H1 (cell line): ENCODE results near the gene HDDC3. TPM values are rescaled to one million over a fixed set of nuclear protein-coding genes. Genes with fewer than 3 reads are reported as not detected.

Experiments used
- CTCF ChIA-PET: fragments of 300-600 bp; sonication (Branson Sonifier 250); formaldehyde crosslinking; loops from one replicate; lab custom pipeline; 2021; ENCODE audit not compliant: partially characterized antibody; lab: Charles Lee
- POLR2A ChIA-PET: fragments of 300-600 bp; sonication (Branson Sonifier 250); formaldehyde crosslinking; loops from one replicate; lab custom pipeline; 2021; ENCODE audit warnings: inconsistent platforms; ENCODE audit not compliant: partially characterized antibody; lab: Charles Lee
- DNase-seq, 2 experiments: peaks; one replicate each; pipeline versions ENCODE4 v3.0.0 to v3.0.0-alpha.2; 2010 to 2022; ENCODE audit warnings: low spot score in 2 of 2, low read depth in 1 of 2, mixed read lengths in 1 of 2
- FAIRE-seq: peaks from 2 replicates; lab custom pipeline; 2011; peaks lifted over from hg19 to GRCh38; lab: Jason Lieb, UNC
- H2AFZ ChIP-seq: 2 replicates; pipeline ENCODE4 v1.8.1; 2012; ENCODE audit warnings: low read length, inconsistent platforms
- H2AK5ac ChIP-seq: 2 replicates; pipeline ENCODE4 v1.6.1; 2013; ENCODE audit warnings: low read depth, low read length
- H2BK120ac ChIP-seq: replicated peaks from 2 replicates; pipeline ENCODE3; 2013; ENCODE audit warnings: low read depth, low read length, inconsistent platforms
- H2BK12ac ChIP-seq: 2 replicates; pipeline ENCODE4 v1.6.1; 2013; ENCODE audit warnings: low read depth, low read length
- H2BK15ac ChIP-seq: 2 replicates; pipeline ENCODE4 v1.6.1; 2013; ENCODE audit warnings: low read length
- H2BK20ac ChIP-seq: 2 replicates; pipeline ENCODE4 v1.6.1; 2013; ENCODE audit warnings: low read length
- H2BK5ac ChIP-seq: 2 replicates; pipeline ENCODE4 v1.6.1; 2013; ENCODE audit warnings: low read depth, low read length
- H3K14ac ChIP-seq: 2 replicates; pipeline ENCODE4 v1.6.1; 2013; ENCODE audit warnings: inconsistent platforms; ENCODE audit not compliant: insufficient read length
- H3K18ac ChIP-seq: 2 replicates; pipeline ENCODE4 v1.6.1; 2013; ENCODE audit warnings: low read length; ENCODE audit errors: extremely low read depth
- H3K23ac ChIP-seq: 2 replicates; pipeline ENCODE4 v1.6.1; 2013; ENCODE audit warnings: inconsistent platforms; ENCODE audit not compliant: insufficient read length
- H3K23me2 ChIP-seq: 2 replicates; pipeline ENCODE4 v1.6.1; 2013; ENCODE audit warnings: low read depth, low read length
- H3K27ac ChIP-seq: 2 replicates; pipeline ENCODE4 v1.6.1; 2011; ENCODE audit warnings: low read depth, low read length, inconsistent platforms
- H3K27me3 ChIP-seq, 4 experiments: replicated peaks in 1 of 4; 1 replicate in 1 of 4; 2 replicates in 3 of 4; pipeline versions ENCODE4 v1.6.1 to v1.8.1; 2011 to 2013; ENCODE audit warnings: low read length in 3 of 4, mild to moderate bottlenecking in 3 of 4, inconsistent platforms in 2 of 4, mixed read lengths in 2 of 4, moderate library complexity in 1 of 4; ENCODE audit not compliant: control insufficient read depth in 3 of 4, insufficient read depth in 3 of 4; ENCODE audit errors: extremely low read depth in 1 of 4
- H3K36me3 ChIP-seq, 4 experiments: 2 replicates each; pipeline versions ENCODE4 v1.6.1 to v1.8.1; 2011 to 2013; ENCODE audit warnings: mild to moderate bottlenecking in 4 of 4, low read length in 3 of 4, moderate library complexity in 2 of 4, control low read depth in 1 of 4, inconsistent platforms in 1 of 4; ENCODE audit not compliant: insufficient read depth in 4 of 4, control insufficient read depth in 2 of 4
- H3K4ac ChIP-seq: replicated peaks from 2 replicates; pipeline ENCODE3; 2013; ENCODE audit warnings: low read length, low read depth, mixed read lengths, inconsistent platforms; ENCODE audit not compliant: insufficient read length
- H3K4me1 ChIP-seq, 4 experiments: replicated peaks in 1 of 4; 1 replicate in 1 of 4; 2 replicates in 3 of 4; pipeline versions ENCODE4 v1.6.1 to v1.8.1; 2011 to 2013; ENCODE audit warnings: low read length in 3 of 4, inconsistent platforms in 2 of 4, mixed read lengths in 1 of 4; ENCODE audit not compliant: insufficient read depth in 4 of 4, control insufficient read depth in 3 of 4
- H3K4me2 ChIP-seq, 2 experiments: 2 replicates each; pipeline versions ENCODE4 v1.6.1 to v1.8.1; 2011 to 2013; ENCODE audit warnings: low read depth in 2 of 2, low read length in 2 of 2, control low read depth in 1 of 2, inconsistent platforms in 1 of 2, mild to moderate bottlenecking in 1 of 2; ENCODE audit not compliant: insufficient read depth in 1 of 2
- H3K4me3 ChIP-seq, 4 experiments: fragments of 200-600, 300-600 bp in 1 of 4; sonication (generic), shearing (Covaris generic), sonication (Bioruptor Twin) in 1 of 4; 2 replicates each; pipeline versions ENCODE4 v1.5.1 to v1.8.1; 2011 to 2016; ENCODE audit warnings: low read length in 4 of 4, low read depth in 3 of 4, control low read depth in 2 of 4, inconsistent platforms in 2 of 4, mild to moderate bottlenecking in 2 of 4, mixed read lengths in 1 of 4, moderate library complexity in 1 of 4; ENCODE audit not compliant: insufficient read depth in 2 of 4; ENCODE audit errors: extremely low read depth in 1 of 4
- H3K56ac ChIP-seq: replicated peaks from 2 replicates; pipeline ENCODE3; 2013; ENCODE audit warnings: low read depth, mild to moderate bottlenecking, mixed read lengths, low read length, inconsistent platforms; ENCODE audit not compliant: insufficient read length
- H3K79me1 ChIP-seq: 2 replicates; pipeline ENCODE4 v1.6.1; 2013; ENCODE audit warnings: low read depth, low read length, control low read depth
- H3K79me2 ChIP-seq, 2 experiments: 2 replicates each; pipeline versions ENCODE4 v1.6.1 to v1.8.1; 2012 to 2013; ENCODE audit warnings: low read length in 2 of 2, mild to moderate bottlenecking in 2 of 2, inconsistent platforms in 1 of 2; ENCODE audit not compliant: insufficient read depth in 2 of 2, control insufficient read depth in 1 of 2
- H3K9ac ChIP-seq, 4 experiments: replicated peaks in 1 of 4; 1 replicate in 1 of 4; 2 replicates in 3 of 4; pipeline versions ENCODE4 v1.6.1 to v1.8.1; 2011 to 2013; ENCODE audit warnings: low read depth in 3 of 4, low read length in 3 of 4, control low read depth in 2 of 4, mild to moderate bottlenecking in 2 of 4, moderate library complexity in 2 of 4, inconsistent platforms in 1 of 4; ENCODE audit errors: extremely low read depth in 1 of 4
- H3K9me3 ChIP-seq, 2 experiments: 2 replicates each; pipeline versions ENCODE4 v1.6.1 to v1.8.1; 2012 to 2013; ENCODE audit warnings: mild to moderate bottlenecking in 2 of 2, moderate library complexity in 2 of 2, control low read depth in 1 of 2, inconsistent platforms in 1 of 2, low read depth in 1 of 2, low read length in 1 of 2, mixed read lengths in 1 of 2; ENCODE audit not compliant: insufficient read depth in 2 of 2
- H4K20me1 ChIP-seq, 2 experiments: replicated peaks in 1 of 2; 2 replicates each; pipeline versions ENCODE3 to v1.8.1; 2011 to 2013; ENCODE audit warnings: inconsistent platforms in 2 of 2, low read length in 2 of 2, mild to moderate bottlenecking in 1 of 2; ENCODE audit not compliant: insufficient read depth in 2 of 2, control insufficient read depth in 1 of 2
- H4K5ac ChIP-seq: 2 replicates; pipeline ENCODE4 v1.6.1; 2013; ENCODE audit warnings: low read length, low read depth, mixed read lengths, inconsistent platforms; ENCODE audit not compliant: insufficient read length
- H4K8ac ChIP-seq: 2 replicates; pipeline ENCODE4 v1.8.0; 2013; ENCODE audit warnings: mild to moderate bottlenecking, moderate library complexity, low read length, inconsistent platforms; ENCODE audit not compliant: insufficient read depth; ENCODE audit errors: extremely low read depth
- H4K91ac ChIP-seq: replicated peaks from 2 replicates; pipeline ENCODE3; 2013; ENCODE audit warnings: low read length, mixed read lengths, inconsistent platforms; ENCODE audit not compliant: insufficient read length
- ATF3 ChIP-seq: IDR thresholded peaks from 2 replicates; pipeline ENCODE4 v1.6.1; 2011; ENCODE audit warnings: low read depth, mild to moderate bottlenecking, low read length; ENCODE audit not compliant: insufficient read depth
- BRCA1 ChIP-seq: IDR thresholded peaks from 2 replicates; pipeline ENCODE4 v1.6.1; 2012; ENCODE audit warnings: low read depth, low read length, improper control_type of control experiment
- CBX5 ChIP-seq: fragments of 300-800, 300-1000 bp; sonication (generic); IDR thresholded peaks from 2 replicates; pipeline ENCODE4 v1.7.1; 2016; ENCODE audit warnings: antibody characterized with exemption, low read length, low read depth
- CHD2 ChIP-seq: IDR thresholded peaks from 2 replicates; pipeline ENCODE4 v1.6.1; 2012; ENCODE audit warnings: low read length, improper control_type of control experiment
- EGR1 ChIP-seq: IDR thresholded peaks from 2 replicates; pipeline ENCODE4 v1.6.1; 2011; ENCODE audit warnings: low read depth, low read length, borderline replicate concordance
- GABPA ChIP-seq: IDR thresholded peaks from 2 replicates; pipeline ENCODE4 v1.6.1; 2011; ENCODE audit warnings: mild to moderate bottlenecking, low read length, moderate library complexity, borderline replicate concordance; ENCODE audit not compliant: insufficient read depth
- KDM1A ChIP-seq: fragments of 200-600, 300-600 bp; sonication (generic); IDR thresholded peaks from 2 replicates; pipeline ENCODE4 v1.7.1; 2016; ENCODE audit warnings: mild to moderate bottlenecking, low read length, borderline replicate concordance
- NANOG ChIP-seq: IDR thresholded peaks from 2 replicates; pipeline ENCODE4 v1.6.1; 2011; ENCODE audit warnings: low read length, low read depth, mild to moderate bottlenecking, inconsistent platforms; ENCODE audit not compliant: insufficient read depth, poor library complexity, severe bottlenecking
- SIRT6 ChIP-seq: IDR thresholded peaks from one replicate; pipeline ENCODE4 v1.7.1; 2012; ENCODE audit warnings: low read length, inconsistent platforms
- YY1 ChIP-seq: IDR thresholded peaks from 2 replicates; pipeline ENCODE4 v1.6.1; 2011; ENCODE audit warnings: low read depth, mild to moderate bottlenecking, low read length
- WGBS, 2 experiments: shearing (Covaris generic) in 1 of 2; methylation state at CpG; one replicate each; pipeline versions ENCODE4 v1.1.6 to v1.1.7; 2013 to 2015; ENCODE audit warnings: low lambda C conversion rate in 2 of 2, mixed read lengths in 2 of 2, inconsistent platforms in 1 of 2, low coverage in 1 of 2, missing lambda C conversion rate in 1 of 2; ENCODE audit not compliant: insufficient replicate concordance in 2 of 2, insufficient coverage in 1 of 2, insufficient read length in 1 of 2; ENCODE audit errors: extremely low coverage in 1 of 2, missing lambda C conversion rate in 1 of 2; 5-methylcytosine and 5-hydroxymethylcytosine counted together
- polyA plus RNA-seq, 7 experiments: library from polyadenylated mRNA; depleted of rRNA in 3 of 7; stranded (reverse) in 5 of 7; unstranded in 2 of 7; fragments of >200 nt in 5 of 7; fragments of 200-250 nt in 2 of 7; gene quantifications; 1 replicate in 5 of 7; 2 replicates in 1 of 7; 4 replicates in 1 of 7; pipeline versions ENCODE4 v1.2.1 to v1.2.3, GENCODE V29; 2011 to 2013; ENCODE audit warnings: missing spikeins in 2 of 7, mixed read lengths in 2 of 7
- total RNA-seq: library from RNA; stranded (reverse); fragmentation: NEBNext Ultra II Directional; extraction: Animal tissue kit (Norgen Biotek cat#: 25700); gene quantifications from 2 replicates; pipeline ENCODE4 v1.2.1, GENCODE V29; 2021

HDDC3 gene
- total and polyA plus RNA-seq, 2 of the 8 experiments (the other 6 are each of a cell fraction or from before 2014, with no cell fraction given): 16.3 to 16.5 TPM

- no peak overlapping the region for H3K56ac ChIP-seq
- no peak overlapping the region for H2BK5ac ChIP-seq
- ChIA-PET POLR2A (interaction anchor here (0.8 to 5.0 kb wide), 5 partner anchors 11 to 62 kb away, joined by 3 to 24 read pairs (median 12); partner anchors contain the start of genes MAN2A2 and RCCD1), CTCF (interaction anchor here (0.7 to 20.7 kb wide), 44 partner anchors 10 to 920 kb away, joined by 3 to 306 read pairs (median 5); partner anchors contain the start of genes BLM, FES, FURIN and MAN2A2)
- WGBS, 2 experiments: 45% methylated on average over 2 of the region's 5 CpGs; no CpG with 5 or more reads in 1 of the 2 experiments
- H3K9ac ChIP-seq: no peak overlapping the region; a peak in 1 of 7 replicates
- 0 out of 2 replicates have a peak overlapping the region, but pooled peaks have one; percentile 27 for H2BK12ac ChIP-seq
- H3K23ac ChIP-seq: no peak overlapping the region
- peaks cover 0 to 1% of the 10 kb centered on the region in 2 experiments for H4K20me1 ChIP-seq
- H2AFZ ChIP-seq: 0 out of 2 replicates have a peak overlapping the region, but pooled peaks have one; percentile 43
- no peak overlapping the region for H3K14ac ChIP-seq
- no peak overlapping the region for H3K18ac ChIP-seq
- peak overlapping the region in 2 of 4 experiments; percentile 58 to 82; a peak in 4 of 8 replicates for H3K4me3 ChIP-seq
- H3K4ac ChIP-seq: no peak overlapping the region
- H3K79me1 ChIP-seq: no peaks in the 10 kb centered on the region; the same call in 1 of the 2 replicates
- no peak overlapping the region for H4K5ac ChIP-seq
- H4K8ac ChIP-seq: no peak overlapping the region
- no peak overlapping the region for H2BK20ac ChIP-seq
- no peaks in the 10 kb centered on the region for H3K79me2 ChIP-seq
- DNase-seq: no peak
- H3K4me2 ChIP-seq: peak overlapping the region; percentile 47 to 93
- H2BK120ac ChIP-seq: no peak overlapping the region
- no peak overlapping the region for H3K27ac ChIP-seq
- no peak overlapping the region for H2AK5ac ChIP-seq
- peaks cover 0 to 13% (median 7%) of the 10 kb centered on the region in 4 experiments; a peak in 6 of 7 replicates for H3K4me1 ChIP-seq
- peaks cover 11% of the 10 kb centered on the region; the same call in 1 of the 2 replicates for H3K23me2 ChIP-seq
- no peak overlapping the region for H4K91ac ChIP-seq
- H3K36me3 ChIP-seq: peaks cover 0 to 4% (median 1%) of the 10 kb centered on the region in 4 experiments; a peak in 1 of 8 replicates
- H2BK15ac ChIP-seq: no peak overlapping the region
- H3K27me3 ChIP-seq: 0 out of 7 replicates have a peak, but pooled peaks cover 0 to 4% (median 0%) of the 10 kb centered on the region in 4 experiments
- TF ChIP-seq NANOG (no peak), BRCA1 (no peak), CBX5 (no peak), KDM1A (no peak), EGR1 (no peak), SIRT6 (no peak), GABPA (no peak), YY1 (no peak), CHD2 (no peak), ATF3 (no peak)
- no peak for FAIRE-seq
- H3K9me3 ChIP-seq: no peaks in the 10 kb centered on the region
These were observed 277 bp upstream of the HDDC3 start for GRCh38 chr15:90932660-90932991.
